CD4-positive, alpha-beta T cell (primary cell): ENCODE results near the gene SMC4. TPM values are rescaled to one million over a fixed set of nuclear protein-coding genes. Genes with fewer than 3 reads are reported as not detected.

Experiments used
- ATAC-seq: fragments of 200-7000 bp; cut with Tn5 transposase; one replicate; pipeline ENCODE4 v1.10.0; 2022; ENCODE audit warnings: mild to moderate bottlenecking; ENCODE audit not compliant: poor library complexity
- CTCF ChIA-PET: fragments of 350-600 bp; sonication (Branson Sonifier 250); formaldehyde crosslinking; loops from one replicate; lab custom pipeline; 2021; ENCODE audit warnings: antibody characterized with exemption, inconsistent platforms; lab: Charles Lee
- POLR2A ChIA-PET: fragments of 350-600 bp; sonication (Branson Sonifier 250); formaldehyde crosslinking; loops from one replicate; lab custom pipeline; 2021; ENCODE audit warnings: antibody characterized with exemption, inconsistent platforms; lab: Charles Lee
- DNase-seq, 14 experiments: peaks; one replicate each; pipeline ENCODE4 v3.0.0-alpha.2; 2013 to 2020; ENCODE audit warnings: mixed read lengths in 2 of 14
- H3K27ac ChIP-seq, 2 donors: one replicate each; pipeline versions ENCODE4 v1.5.1 to v1.7.0; 2013; ENCODE audit warnings: low read length in 2 of 2, low read depth in 1 of 2, mild to moderate bottlenecking in 1 of 2
- H3K27me3 ChIP-seq, 2 experiments: 1 replicate in 1 of 2; 2 replicates in 1 of 2; pipeline versions ENCODE4 v1.6.1 to v1.7.0; 2013; ENCODE audit warnings: low read length in 2 of 2, control low read depth in 1 of 2, mild to moderate bottlenecking in 1 of 2, moderate library complexity in 1 of 2; ENCODE audit not compliant: insufficient read depth in 2 of 2, control insufficient read depth in 1 of 2
- H3K36me3 ChIP-seq: one replicate; pipeline ENCODE4 v1.6.1; 2013; ENCODE audit warnings: low read length, control low read depth; ENCODE audit not compliant: insufficient read depth
- H3K4me1 ChIP-seq: one replicate; pipeline ENCODE4 v1.6.1; 2013; ENCODE audit warnings: low read length, control low read depth; ENCODE audit not compliant: insufficient read depth
- H3K4me3 ChIP-seq: one replicate; pipeline ENCODE4 v1.5.1; 2013; ENCODE audit warnings: mild to moderate bottlenecking, low read length, moderate library complexity
- H3K9me3 ChIP-seq, 2 experiments: 1 replicate in 1 of 2; 2 replicates in 1 of 2; pipeline versions ENCODE4 v1.6.1 to v1.7.0; 2013; ENCODE audit warnings: low read length in 2 of 2, mild to moderate bottlenecking in 2 of 2, control low read depth in 1 of 2, moderate library complexity in 1 of 2; ENCODE audit not compliant: control insufficient read depth in 1 of 2, insufficient read depth in 1 of 2
- H3K27ac Mint-ChIP-seq: one replicate; pipeline ENCODE4 v1.8.0; 2020; ENCODE audit warnings: mixed read lengths
- H3K27me3 Mint-ChIP-seq: one replicate; pipeline ENCODE4 v1.8.0; 2021; ENCODE audit warnings: mixed read lengths
- H3K36me3 Mint-ChIP-seq: one replicate; pipeline ENCODE4 v1.8.0; 2021; ENCODE audit warnings: low read depth, mixed read lengths
- H3K4me1 Mint-ChIP-seq: one replicate; pipeline ENCODE4 v1.8.0; 2021; ENCODE audit warnings: low read depth, mixed read lengths
- H3K4me3 Mint-ChIP-seq: one replicate; pipeline ENCODE4 v1.8.0; 2020; ENCODE audit warnings: mild to moderate bottlenecking, mixed read lengths
- H3K9me3 Mint-ChIP-seq: one replicate; pipeline ENCODE4 v1.8.0; 2020; ENCODE audit warnings: mixed read lengths
- intact Hi-C, 2 experiments: fragments of 100-400 bp; cut with DNase I in 1 of 2; cut with micrococcal nuclease in 1 of 2; formaldehyde crosslinking; loops; one replicate each; pipeline versions ENCODE4 v1.15.1 to v1.9.0; 2023 to 2025; cut with DNase I, micrococcal nuclease
- total RNA-seq, 174 experiments: library from RNA in 2 of 174; stranded (reverse) in 2 of 174; gene quantifications; one replicate each; pipeline ENCODE4 v1.2.3 and lab custom pipeline; 2021 to 2026
- TF ChIP-seq, protein P1 (sequence below): fragments of 200-600 bp; IDR thresholded peaks from one replicate; pipeline ENCODE4 v1.8.0; 2022; ENCODE audit warnings: antibody characterized with exemption, mild to moderate bottlenecking

The SMC4 gene
- total RNA-seq, 2 experiments from 2014 or later: 52.3 to 58.8 TPM

DNA sequence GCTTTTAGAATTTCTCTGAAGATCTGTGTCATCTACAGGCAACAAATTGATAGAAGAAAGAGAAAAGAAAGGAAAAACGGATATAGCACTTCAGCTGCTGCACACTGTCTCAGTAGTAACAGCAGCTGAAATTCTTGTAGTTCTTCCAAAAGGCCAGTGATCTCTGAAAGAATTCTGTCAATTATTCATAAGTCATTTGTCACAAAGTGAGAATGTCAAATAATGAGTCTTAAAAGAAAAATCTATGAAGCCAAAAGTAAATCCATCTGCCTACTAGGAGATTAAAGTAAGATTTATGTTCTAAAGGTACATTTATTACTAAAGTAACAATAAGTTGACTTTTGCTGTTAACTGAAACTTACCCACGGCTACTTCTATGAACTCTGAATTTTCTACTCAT is 25.0 kb upstream of the SMC4 start:
- TF ChIP-seq, protein P1, sequence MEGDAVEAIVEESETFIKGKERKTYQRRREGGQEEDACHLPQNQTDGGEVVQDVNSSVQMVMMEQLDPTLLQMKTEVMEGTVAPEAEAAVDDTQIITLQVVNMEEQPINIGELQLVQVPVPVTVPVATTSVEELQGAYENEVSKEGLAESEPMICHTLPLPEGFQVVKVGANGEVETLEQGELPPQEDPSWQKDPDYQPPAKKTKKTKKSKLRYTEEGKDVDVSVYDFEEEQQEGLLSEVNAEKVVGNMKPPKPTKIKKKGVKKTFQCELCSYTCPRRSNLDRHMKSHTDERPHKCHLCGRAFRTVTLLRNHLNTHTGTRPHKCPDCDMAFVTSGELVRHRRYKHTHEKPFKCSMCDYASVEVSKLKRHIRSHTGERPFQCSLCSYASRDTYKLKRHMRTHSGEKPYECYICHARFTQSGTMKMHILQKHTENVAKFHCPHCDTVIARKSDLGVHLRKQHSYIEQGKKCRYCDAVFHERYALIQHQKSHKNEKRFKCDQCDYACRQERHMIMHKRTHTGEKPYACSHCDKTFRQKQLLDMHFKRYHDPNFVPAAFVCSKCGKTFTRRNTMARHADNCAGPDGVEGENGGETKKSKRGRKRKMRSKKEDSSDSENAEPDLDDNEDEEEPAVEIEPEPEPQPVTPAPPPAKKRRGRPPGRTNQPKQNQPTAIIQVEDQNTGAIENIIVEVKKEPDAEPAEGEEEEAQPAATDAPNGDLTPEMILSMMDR: no peak
- no peak overlapping the region for H3K27ac ChIP-seq
- no peaks in the 10 kb centered on the region for H3K4me1 ChIP-seq
- POLR2A ChIA-PET: no interaction called here
- H3K9me3 ChIP-seq: no peaks in the 10 kb centered on the region
- no peak overlapping the region for H3K27ac Mint-ChIP-seq
- CTCF ChIA-PET: no interaction called here
- no peaks in the 10 kb centered on the region for H3K27me3 ChIP-seq
- DNase-seq (no peak), ATAC-seq (no peak)
- peaks cover 27% of the 10 kb centered on the region for H3K4me1 Mint-ChIP-seq
- H3K4me3 ChIP-seq: no peak overlapping the region
- no peaks in the 10 kb centered on the region for H3K27me3 Mint-ChIP-seq
- intact Hi-C loops: no loop called here
- peaks cover 53% of the 10 kb centered on the region for H3K36me3 Mint-ChIP-seq
- H3K4me3 Mint-ChIP-seq: no peak overlapping the region
- no peaks in the 10 kb centered on the region for H3K9me3 Mint-ChIP-seq
- peaks cover 9% of the 10 kb centered on the region for H3K36me3 ChIP-seq

DNA sequence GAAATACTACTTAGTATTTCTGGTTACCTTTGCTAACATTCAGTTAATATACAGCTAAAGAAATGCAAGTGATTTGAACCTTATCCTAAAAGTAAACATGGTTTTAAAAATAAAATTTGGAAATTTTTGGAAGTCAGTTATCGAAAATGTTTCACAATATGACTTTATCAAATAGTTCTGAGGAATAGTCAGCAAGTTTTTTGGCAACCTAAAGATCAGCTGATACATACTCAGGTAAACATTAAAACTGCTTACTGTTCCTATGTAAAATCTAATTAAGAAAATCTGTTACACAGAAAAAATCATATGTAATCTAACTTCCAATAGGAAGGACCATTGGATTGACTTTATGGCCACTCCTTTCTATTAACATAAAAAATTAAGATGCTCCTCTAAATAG is 24.5 kb upstream of the SMC4 start:
- DNase-seq: no peak
- ChIA-PET POLR2A (no interaction called here), CTCF (no interaction called here)
- H3K36me3 Mint-ChIP-seq: peaks cover 53% of the 10 kb centered on the region
- H3K4me3 Mint-ChIP-seq: no peak overlapping the region
- H3K27me3 ChIP-seq: no peaks in the 10 kb centered on the region
- no peaks in the 10 kb centered on the region for H3K9me3 Mint-ChIP-seq
- no peaks in the 10 kb centered on the region for H3K27me3 Mint-ChIP-seq
- TF ChIP-seq, protein P1: no peak
- no peak for ATAC-seq
- H3K4me3 ChIP-seq: no peak overlapping the region
- peaks cover 23% of the 10 kb centered on the region for H3K4me1 Mint-ChIP-seq
- peaks cover 9% of the 10 kb centered on the region for H3K36me3 ChIP-seq
- H3K4me1 ChIP-seq: no peaks in the 10 kb centered on the region
- no peak overlapping the region for H3K27ac ChIP-seq
- H3K9me3 ChIP-seq: no peaks in the 10 kb centered on the region
- intact Hi-C loops: no loop called here
- H3K27ac Mint-ChIP-seq: no peak overlapping the region

DNA sequence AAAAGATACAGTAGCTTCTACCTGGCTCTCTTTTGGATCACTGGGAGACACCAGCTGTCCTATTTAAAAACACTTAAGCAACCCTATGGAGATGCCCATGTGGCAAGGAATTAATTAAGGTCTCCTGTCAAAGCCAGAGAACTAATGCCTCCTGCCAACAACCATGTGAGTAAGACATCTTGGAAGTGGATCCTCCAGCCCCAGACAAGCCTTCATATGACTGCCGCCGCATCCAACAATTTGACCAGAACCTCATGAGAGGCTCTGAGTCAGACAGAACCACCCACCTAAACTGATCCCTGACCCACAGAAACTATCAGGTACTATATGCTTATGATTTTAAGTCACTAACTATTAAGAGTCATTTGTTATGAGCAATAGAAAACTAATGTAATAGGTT is 22.8 kb upstream of the SMC4 start:
- Mint-ChIP-seq H3K27me3 (no peaks in the 10 kb centered on the region), H3K27ac (no peak overlapping the region), H3K36me3 (peaks cover 68% of the 10 kb centered on the region), H3K4me3 (no peak overlapping the region), H3K4me1 (peaks cover 6% of the 10 kb centered on the region), H3K9me3 (no peaks in the 10 kb centered on the region)
- TF ChIP-seq, protein P1: no peak
- no peak for ATAC-seq
- no peak overlapping the region for H3K4me3 ChIP-seq
- DNase-seq: no peak
- H3K36me3 ChIP-seq: peaks cover 18% of the 10 kb centered on the region
- H3K27ac ChIP-seq: no peak overlapping the region
- H3K4me1 ChIP-seq: no peaks in the 10 kb centered on the region
- CTCF ChIA-PET: no interaction called here
- intact Hi-C loops: no loop called here
- POLR2A ChIA-PET: no interaction called here
- no peaks in the 10 kb centered on the region for H3K9me3 ChIP-seq
- no peaks in the 10 kb centered on the region for H3K27me3 ChIP-seq
